Trophoblast cell (in vitro differentiated cells and primary cell): ENCODE results near the gene NOXA1.

ENCODE experiments used
- DNase-seq, 2 donors: peaks; one replicate each; pipeline ENCODE4 v3.0.0-alpha.2; 2016
- H2AFZ ChIP-seq: 2 replicates; pipeline ENCODE4 v1.6.1; 2013; ENCODE audit warnings: low read length, moderate library complexity, mild to moderate bottlenecking; ENCODE audit not compliant: insufficient read depth, poor library complexity
- H2AK5ac ChIP-seq: 2 replicates; pipeline ENCODE4 v1.6.1; 2013; ENCODE audit warnings: mild to moderate bottlenecking, low read length
- H2BK120ac ChIP-seq: 2 replicates; pipeline ENCODE4 v1.6.1; 2013; ENCODE audit warnings: low read length, mild to moderate bottlenecking, moderate library complexity; ENCODE audit not compliant: insufficient read depth, poor library complexity
- H2BK12ac ChIP-seq: 2 replicates; pipeline ENCODE4 v1.6.1; 2013; ENCODE audit warnings: mild to moderate bottlenecking, low read length, moderate library complexity
- H2BK5ac ChIP-seq: 2 replicates; pipeline ENCODE4 v1.6.1; 2013; ENCODE audit warnings: low read length, low read depth, moderate library complexity, mild to moderate bottlenecking; ENCODE audit not compliant: poor library complexity
- H3K14ac ChIP-seq: 2 replicates; pipeline ENCODE4 v1.6.1; 2013; ENCODE audit warnings: mild to moderate bottlenecking, low read length
- H3K18ac ChIP-seq: 2 replicates; pipeline ENCODE4 v1.6.1; 2013; ENCODE audit warnings: mild to moderate bottlenecking, low read length
- H3K23ac ChIP-seq: 2 replicates; pipeline ENCODE4 v1.6.1; 2013; ENCODE audit warnings: low read length
- H3K27ac ChIP-seq: 2 replicates; pipeline ENCODE4 v1.5.1; 2013; ENCODE audit warnings: low read depth, mild to moderate bottlenecking, inconsistent platforms, low read length, moderate library complexity
- H3K27me3 ChIP-seq: 2 replicates; pipeline ENCODE4 v1.6.1; 2013; ENCODE audit warnings: inconsistent platforms, mild to moderate bottlenecking, low read length, moderate library complexity; ENCODE audit not compliant: insufficient read depth
- H3K36me3 ChIP-seq, 2 experiments: 1 replicate in 1 of 2; 2 replicates in 1 of 2; pipeline ENCODE4 v1.6.1; 2013; ENCODE audit warnings: low read length in 2 of 2, mild to moderate bottlenecking in 2 of 2, moderate library complexity in 1 of 2; ENCODE audit not compliant: insufficient read depth in 2 of 2, control insufficient read depth in 1 of 2
- H3K4ac ChIP-seq: 2 replicates; pipeline ENCODE4 v1.6.1; 2013; ENCODE audit warnings: low read depth, mild to moderate bottlenecking, low read length, moderate library complexity
- H3K4me1 ChIP-seq, 2 experiments: 1 replicate in 1 of 2; 2 replicates in 1 of 2; pipeline ENCODE4 v1.6.1; 2013; ENCODE audit warnings: low read length in 2 of 2, mild to moderate bottlenecking in 2 of 2, moderate library complexity in 1 of 2; ENCODE audit not compliant: insufficient read depth in 2 of 2, control insufficient read depth in 1 of 2
- H3K4me2 ChIP-seq: 2 replicates; pipeline ENCODE4 v1.6.1; 2013; ENCODE audit warnings: inconsistent platforms, mild to moderate bottlenecking, low read length, moderate library complexity
- H3K4me3 ChIP-seq: 2 replicates; pipeline ENCODE4 v1.5.1; 2013; ENCODE audit warnings: mild to moderate bottlenecking, low read depth, low read length, inconsistent platforms
- H3K79me1 ChIP-seq: one replicate; pipeline ENCODE4 v1.6.1; 2013; ENCODE audit warnings: low read length
- H3K79me2 ChIP-seq: 2 replicates; pipeline ENCODE4 v1.6.1; 2013; ENCODE audit warnings: low read length, mild to moderate bottlenecking; ENCODE audit not compliant: control insufficient read depth, insufficient read depth, poor library complexity
- H3K9ac ChIP-seq: 2 replicates; pipeline ENCODE4 v1.6.1; 2013; ENCODE audit warnings: mild to moderate bottlenecking, low read length
- H3K9me3 ChIP-seq: 2 replicates; pipeline ENCODE4 v1.6.1; 2013; ENCODE audit warnings: low read depth, mild to moderate bottlenecking, control low read depth, inconsistent platforms, low read length; ENCODE audit not compliant: insufficient read depth
- H4K12ac ChIP-seq: 2 replicates; pipeline ENCODE4 v1.6.1; 2013; ENCODE audit warnings: low read depth, mild to moderate bottlenecking, low read length, moderate library complexity
- H4K8ac ChIP-seq: 2 replicates; pipeline ENCODE4 v1.6.1; 2013; ENCODE audit warnings: low read depth, mild to moderate bottlenecking, low read length, moderate library complexity
- H4K91ac ChIP-seq: one replicate; pipeline ENCODE4 v1.6.1; 2013; ENCODE audit warnings: low read depth, mild to moderate bottlenecking, low read length, moderate library complexity
- WGBS: extraction: QIAGEN DNeasy Blood & Tissue Kit; methylation state at CpG from one replicate; pipeline ENCODE4 v1.1.7; 2013; ENCODE audit warnings: missing lambda C conversion rate; ENCODE audit not compliant: insufficient read length, insufficient coverage; ENCODE audit errors: extremely low coverage; 5-methylcytosine and 5-hydroxymethylcytosine counted together

Gene NOXA1

GRCh38 chr9:137479892-137480685, 56.9 kb downstream of the NOXA1 start:
- Histone ChIP-seq H3K9me3 (peaks cover 2% of the 10 kb centered on the region), H2BK120ac (no peak overlapping the region), H3K36me3 (no peaks in the 10 kb centered on the region), H4K91ac (no peak overlapping the region), H3K4me1 (peaks cover 18 to 22% of the 10 kb centered on the region in 2 experiments), H3K14ac (no peak overlapping the region), H2BK5ac (no peak overlapping the region), H2AK5ac (no peak overlapping the region), H4K8ac (no peak overlapping the region), H3K9ac (no peak overlapping the region), H3K4me2 (no peak overlapping the region), H3K18ac (no peak overlapping the region), H3K27me3 (peaks cover 2% of the 10 kb centered on the region), H3K27ac (no peak overlapping the region), H3K23ac (no peak overlapping the region), H2AFZ (no peak overlapping the region), H4K12ac (no peak overlapping the region), H2BK12ac (no peak overlapping the region), H3K79me1 (no peaks in the 10 kb centered on the region), H3K4ac (no peak overlapping the region), H3K79me2 (no peaks in the 10 kb centered on the region), H3K4me3 (no peak overlapping the region)
- no CpG with 5 or more reads among the region's 32 CpGs for WGBS
- no peak for DNase-seq

GRCh38 chr9:137480686-137481683, 57.8 kb downstream of the NOXA1 start:
- Histone ChIP-seq H2BK5ac (no peak overlapping the region), H3K79me1 (no peaks in the 10 kb centered on the region), H3K14ac (no peak overlapping the region), H2AK5ac (no peak overlapping the region), H3K4me1 (peaks cover 18 to 28% of the 10 kb centered on the region in 2 experiments), H4K12ac (no peak overlapping the region), H3K4me2 (no peak overlapping the region), H3K4me3 (no peak overlapping the region), H3K79me2 (no peaks in the 10 kb centered on the region), H3K18ac (no peak overlapping the region), H3K9me3 (no peaks in the 10 kb centered on the region), H3K23ac (no peak overlapping the region), H3K9ac (no peak overlapping the region), H4K91ac (no peak overlapping the region), H2BK12ac (no peak overlapping the region), H3K36me3 (no peaks in the 10 kb centered on the region), H2BK120ac (no peak overlapping the region), H3K27me3 (peaks cover under 1% of the 10 kb centered on the region), H2AFZ (no peak overlapping the region), H3K27ac (no peak overlapping the region), H3K4ac (no peak overlapping the region), H4K8ac (no peak overlapping the region)
- no peak for DNase-seq
- WGBS = no CpG with 5 or more reads among the region's 38 CpGs

GRCh38 chr9:137482094-137482781, 59.0 kb downstream of the NOXA1 start:
- Histone ChIP-seq H2BK5ac (no peak overlapping the region), H4K8ac (no peak overlapping the region), H3K9me3 (no peaks in the 10 kb centered on the region), H2AFZ (no peak overlapping the region), H3K79me1 (no peaks in the 10 kb centered on the region), H3K27me3 (no peaks in the 10 kb centered on the region), H3K4me2 (no peak overlapping the region), H3K14ac (no peak overlapping the region), H2BK120ac (no peak overlapping the region), H3K4me3 (no peak overlapping the region), H3K4ac (no peak overlapping the region), H3K4me1 (peaks cover 18 to 28% of the 10 kb centered on the region in 2 experiments), H3K36me3 (no peaks in the 10 kb centered on the region), H3K79me2 (no peaks in the 10 kb centered on the region), H2AK5ac (no peak overlapping the region), H3K18ac (no peak overlapping the region), H3K27ac (no peak overlapping the region), H2BK12ac (no peak overlapping the region), H4K91ac (peak overlapping the region; percentile 28), H3K9ac (no peak overlapping the region), H3K23ac (no peak overlapping the region), H4K12ac (no peak overlapping the region)
- WGBS = no CpG with 5 or more reads among the region's 26 CpGs
- DNase-seq = peak; percentile 90 to 92
